ENCODE measurements around the gene SETD3.

Gene SETD3

GRCh38 chr14:99388286-99388685, 92.4 kb downstream of the SETD3 start:
- no peak for TF ChIP-seq REST (IDR thresholded peaks at IDR 0.05; ENCODE audit: insufficient read depth in 1 of 2, low read depth in 2 of 2, low read length in 2 of 2)
- TF ChIP-seq SIN3A (IDR thresholded peaks at IDR 0.05; ENCODE audit: borderline replicate concordance, insufficient read depth, low read length): no peak
- TF ChIP-seq FOXP2 (optimal IDR thresholded peaks at IDR 0.05; ENCODE audit: borderline replicate concordance, extremely low read depth, extremely low read length, insufficient read depth): no peak
- TF ChIP-seq POLR2AphosphoS5 (IDR thresholded peaks at IDR 0.05; ENCODE audit: low read depth, low read length): no peak
- no peak for TF ChIP-seq TAF1 (IDR thresholded peaks at IDR 0.05; ENCODE audit: borderline replicate concordance, insufficient read depth, low read length)

GRCh38 chr14:99387880-99388279, 92.8 kb downstream of the SETD3 start:
- TF ChIP-seq SIN3A (IDR thresholded peaks at IDR 0.05; ENCODE audit: borderline replicate concordance, insufficient read depth, low read length) (no peak), REST (IDR thresholded peaks at IDR 0.05; ENCODE audit: insufficient read depth in 1 of 2, low read depth in 2 of 2, low read length in 2 of 2) (no peak), FOXP2 (optimal IDR thresholded peaks at IDR 0.05; ENCODE audit: borderline replicate concordance, extremely low read depth, extremely low read length, insufficient read depth) (no peak), POLR2AphosphoS5 (IDR thresholded peaks at IDR 0.05; ENCODE audit: low read depth, low read length) (no peak), TAF1 (IDR thresholded peaks at IDR 0.05; ENCODE audit: borderline replicate concordance, insufficient read depth, low read length) (no peak)

- TF ChIP-seq REST (IDR thresholded peaks at IDR 0.05; ENCODE audit: insufficient read depth in 1 of 2, low read depth in 2 of 2, low read length in 2 of 2) (no peak), POLR2AphosphoS5 (IDR thresholded peaks at IDR 0.05; ENCODE audit: low read depth, low read length) (no peak), TAF1 (IDR thresholded peaks at IDR 0.05; ENCODE audit: borderline replicate concordance, insufficient read depth, low read length) (no peak), FOXP2 (optimal IDR thresholded peaks at IDR 0.05; ENCODE audit: borderline replicate concordance, extremely low read depth, extremely low read length, insufficient read depth) (no peak), SIN3A (IDR thresholded peaks at IDR 0.05; ENCODE audit: borderline replicate concordance, insufficient read depth, low read length) (no peak)
Measured at GRCh38 chr14:99384450-99385417, 95.9 kb downstream of the SETD3 start.

- TF ChIP-seq TAF1 (IDR thresholded peaks at IDR 0.05; ENCODE audit: borderline replicate concordance, insufficient read depth, low read length) (no peak), POLR2AphosphoS5 (IDR thresholded peaks at IDR 0.05; ENCODE audit: low read depth, low read length) (no peak), FOXP2 (optimal IDR thresholded peaks at IDR 0.05; ENCODE audit: borderline replicate concordance, extremely low read depth, extremely low read length, insufficient read depth) (no peak)
Measured at GRCh38 chr14:99383472-99384449, 96.9 kb downstream of the SETD3 start.

Data from PFSK-1 (cell line).